Stimulated activated CD8-positive, alpha-beta memory T cell treated with anti-CD3 and anti-CD28 coated beads, Interleukin-15, amount 100 ng/mL, for 48 hours (primary cell): ENCODE data around the gene PHF20.
"Not testable (repeated sequence)": the region's sequence is repeated elsewhere in the genome, so short reads cannot be mapped to it uniquely, and the experiment has no call there.

ENCODE experiments used
- DNase-seq, 2 donors: peaks; one replicate each; pipeline ENCODE4 v3.0.0-alpha.2; 2020; ENCODE audit warnings: low read depth in 2 of 2

PHF20 gene

DNA sequence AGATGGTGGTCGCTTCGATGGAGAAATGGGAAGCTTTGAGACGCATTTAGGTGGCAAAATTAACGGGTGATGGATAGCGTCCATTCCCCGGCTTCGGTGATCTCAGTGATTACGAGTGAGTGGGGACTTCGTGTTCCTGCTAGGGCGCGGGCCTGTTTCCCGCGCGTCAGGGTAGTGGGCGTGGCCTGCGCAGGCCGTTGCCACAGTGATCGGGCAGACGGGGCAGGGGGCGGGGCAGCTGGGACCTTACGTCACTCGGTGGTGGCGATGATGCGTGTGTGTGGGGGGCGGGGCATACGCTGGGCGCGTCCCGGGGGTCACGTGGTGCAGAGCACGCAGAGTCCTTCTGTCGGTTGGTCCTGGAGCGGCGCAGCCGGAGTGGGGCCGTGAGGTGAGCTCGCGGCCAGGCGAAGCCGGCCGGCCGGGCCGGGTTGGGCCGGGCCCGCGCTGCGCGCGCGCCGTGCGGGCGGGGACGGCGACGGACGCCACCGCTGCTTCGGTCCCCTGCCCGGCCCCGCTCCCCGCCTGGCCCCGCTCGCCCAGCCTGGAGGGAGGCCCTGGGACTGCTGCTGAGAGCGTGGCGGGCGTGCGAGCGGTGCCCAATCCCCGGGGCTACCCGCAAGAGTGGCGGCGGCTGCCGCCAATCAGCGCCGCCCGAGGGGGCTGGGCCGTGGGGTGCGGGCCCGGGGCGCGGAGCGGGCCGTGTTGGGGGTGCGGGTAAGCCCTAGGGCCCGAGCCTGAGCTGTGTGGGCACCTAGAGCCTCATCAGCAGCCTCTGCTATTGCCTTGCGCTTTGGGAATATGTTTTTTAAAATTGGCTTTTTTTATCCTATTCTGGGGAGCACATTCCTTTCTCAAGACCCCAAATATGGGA is at the start of gene PHF20:
TSS of gene PHF20 (plus strand) at position 327 of the 874 bp plus-strand sequence. CDS start 29,508 bp downstream, outside the sequence.
- peak; percentile 97 to 98 for DNase-seq

DNA sequence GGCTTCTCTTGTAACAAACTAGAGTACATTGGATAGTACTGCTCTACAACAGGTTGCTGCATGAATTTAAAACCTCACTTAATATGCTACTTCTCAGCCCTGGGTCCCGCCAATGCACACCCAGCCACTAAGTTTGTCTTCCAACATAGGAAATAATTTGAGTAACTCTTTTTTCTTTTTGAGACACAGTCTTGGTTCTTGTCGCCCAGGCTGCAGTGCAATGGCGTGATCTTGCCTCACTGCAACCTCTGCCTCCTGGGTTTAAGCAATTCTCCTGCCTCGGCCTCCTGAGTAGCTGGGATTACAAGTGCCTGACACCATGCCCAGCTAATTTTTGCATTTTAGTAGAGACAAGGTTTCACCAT is 48.6 kb upstream of the PHF20 start:
- not testable (repeated sequence) for DNase-seq

DNA sequence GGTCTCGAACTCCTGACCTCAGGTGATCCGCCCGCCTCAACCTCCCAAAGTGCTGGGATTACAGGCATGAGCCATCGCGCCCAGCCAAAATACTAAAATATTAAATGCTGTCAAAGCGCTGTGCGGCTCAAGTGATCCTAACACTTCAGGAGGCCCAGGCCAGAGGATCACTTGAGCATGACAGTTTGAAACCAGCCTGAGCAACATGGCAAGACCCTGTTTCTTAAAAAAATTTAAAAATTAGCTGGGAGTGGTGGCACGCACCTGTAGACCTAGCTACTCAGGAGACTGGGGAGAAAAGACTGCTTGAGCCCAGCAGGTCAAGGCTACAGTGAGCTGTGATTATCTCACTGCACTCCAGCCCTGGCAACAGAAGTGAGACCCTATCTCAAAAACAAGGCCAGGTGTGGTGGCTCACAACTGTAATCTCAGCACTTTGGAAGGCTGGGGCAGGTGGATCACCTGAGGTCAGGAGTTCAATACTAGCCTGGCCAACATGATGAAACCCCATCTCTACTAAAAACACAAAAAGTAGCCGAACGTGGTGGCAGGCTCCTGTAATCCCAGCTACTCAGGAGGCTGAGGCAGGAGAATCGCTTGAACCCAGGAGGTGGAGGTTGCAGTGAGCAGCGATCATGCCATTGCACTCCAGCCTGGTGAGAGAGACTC is 48.0 kb upstream of the PHF20 start:
- not testable (repeated sequence) for DNase-seq

DNA sequence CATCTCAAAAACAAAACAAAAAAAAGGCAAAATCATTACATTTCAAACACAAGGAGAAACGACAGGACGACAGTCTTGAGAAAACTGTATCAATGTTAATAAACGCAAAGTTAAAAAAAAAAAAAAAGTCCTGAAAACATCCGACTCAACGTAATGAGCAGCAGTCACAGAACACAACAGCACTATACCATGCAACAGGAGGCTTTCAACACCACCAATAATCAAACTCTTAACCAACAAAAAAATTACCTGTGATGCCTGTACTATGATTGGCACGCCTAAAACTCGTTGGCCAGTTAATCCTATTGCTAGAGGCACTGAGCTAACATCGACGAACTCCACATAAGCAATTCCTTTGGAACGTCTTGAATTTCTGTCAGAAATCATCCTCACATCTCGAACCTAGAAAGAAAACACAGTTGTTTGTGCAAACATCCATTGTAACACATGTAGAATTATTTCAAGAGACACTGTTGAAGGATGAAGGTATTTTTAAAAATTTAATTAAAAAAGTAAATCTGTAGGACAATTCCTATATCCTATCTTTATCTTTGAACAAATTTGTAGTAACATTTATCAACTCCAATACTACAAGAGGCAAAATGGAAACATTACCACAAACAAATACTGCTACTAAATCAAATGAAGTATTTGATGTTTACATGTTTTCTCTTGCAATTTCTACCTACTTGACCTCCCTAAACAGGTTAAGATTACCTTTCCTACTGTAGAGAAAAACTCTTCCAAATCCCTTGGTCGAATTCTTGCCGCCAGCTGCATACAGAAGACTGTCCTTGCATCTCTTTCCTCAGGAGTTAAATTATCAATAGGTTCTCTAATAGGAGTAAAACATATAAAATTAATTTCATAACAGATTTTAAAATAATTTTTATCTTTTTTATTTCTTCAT is 47.2 kb upstream of the PHF20 start:
- DNase-seq, result no peak

DNA sequence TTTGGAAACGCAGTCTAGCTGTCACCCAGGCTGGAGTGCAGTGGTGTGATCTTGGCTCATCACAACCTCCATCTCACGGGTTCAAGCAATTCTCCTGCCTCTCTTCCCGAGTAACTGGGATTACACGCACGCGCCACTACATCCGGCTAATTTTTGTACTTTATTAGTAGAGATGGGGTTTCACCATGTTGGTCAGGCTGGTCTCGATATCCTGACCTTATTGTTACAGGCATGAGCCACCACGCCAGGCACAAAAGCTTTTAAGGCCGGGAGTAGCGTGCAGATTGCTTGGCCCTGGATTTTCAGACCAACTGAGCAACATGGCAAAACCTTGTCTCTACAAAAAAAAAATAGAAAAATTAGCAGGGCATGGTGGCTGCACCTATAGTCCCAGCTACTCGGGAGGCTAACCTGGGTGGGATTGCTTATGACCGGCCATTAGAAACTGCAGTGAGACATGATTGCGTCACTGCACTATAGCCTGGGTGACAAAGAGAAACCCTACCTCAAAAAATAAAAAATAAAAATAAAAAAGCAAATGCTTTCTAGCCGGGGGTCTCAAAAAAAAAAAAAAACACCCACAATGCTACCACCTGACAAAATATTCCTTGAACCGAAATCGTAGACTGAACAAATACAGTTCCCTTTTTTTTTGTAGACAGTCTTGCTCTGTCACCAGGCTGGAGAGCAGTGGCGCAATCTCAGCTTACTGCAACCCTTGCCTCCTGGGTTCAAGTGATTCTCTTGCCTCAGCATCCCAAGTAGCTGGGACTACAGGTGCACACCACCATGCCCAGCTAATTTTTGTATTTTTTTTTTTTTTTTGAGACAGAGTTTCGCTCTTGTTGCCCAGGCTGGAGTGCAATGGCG is 44.7 kb upstream of the PHF20 start:
- no peak for DNase-seq

DNA sequence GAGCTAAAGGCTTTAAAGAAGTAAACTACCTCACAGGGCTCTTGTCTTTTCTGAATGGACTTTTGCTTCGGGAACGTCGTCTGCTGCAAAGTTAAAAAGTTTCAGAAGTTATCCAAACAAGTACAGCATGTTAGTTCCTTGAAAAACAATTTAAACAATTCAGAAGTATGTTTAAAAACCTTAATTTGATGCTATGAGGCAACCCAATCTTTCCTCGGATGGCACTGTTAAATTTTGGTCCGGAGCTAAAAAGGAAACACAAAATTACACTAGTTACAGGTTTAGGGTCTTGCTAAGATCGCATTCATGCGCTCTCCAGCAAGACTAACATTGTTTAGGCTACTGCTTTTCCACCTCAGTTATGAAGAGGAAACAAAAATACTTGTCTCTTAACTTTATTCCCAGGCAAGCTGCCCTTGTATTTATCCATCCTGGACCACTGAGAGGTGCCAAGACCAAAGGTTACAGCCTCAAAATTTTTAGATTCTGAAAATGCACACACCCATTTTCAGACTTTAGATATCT is 42.5 kb upstream of the PHF20 start:
- no peak for DNase-seq

DNA sequence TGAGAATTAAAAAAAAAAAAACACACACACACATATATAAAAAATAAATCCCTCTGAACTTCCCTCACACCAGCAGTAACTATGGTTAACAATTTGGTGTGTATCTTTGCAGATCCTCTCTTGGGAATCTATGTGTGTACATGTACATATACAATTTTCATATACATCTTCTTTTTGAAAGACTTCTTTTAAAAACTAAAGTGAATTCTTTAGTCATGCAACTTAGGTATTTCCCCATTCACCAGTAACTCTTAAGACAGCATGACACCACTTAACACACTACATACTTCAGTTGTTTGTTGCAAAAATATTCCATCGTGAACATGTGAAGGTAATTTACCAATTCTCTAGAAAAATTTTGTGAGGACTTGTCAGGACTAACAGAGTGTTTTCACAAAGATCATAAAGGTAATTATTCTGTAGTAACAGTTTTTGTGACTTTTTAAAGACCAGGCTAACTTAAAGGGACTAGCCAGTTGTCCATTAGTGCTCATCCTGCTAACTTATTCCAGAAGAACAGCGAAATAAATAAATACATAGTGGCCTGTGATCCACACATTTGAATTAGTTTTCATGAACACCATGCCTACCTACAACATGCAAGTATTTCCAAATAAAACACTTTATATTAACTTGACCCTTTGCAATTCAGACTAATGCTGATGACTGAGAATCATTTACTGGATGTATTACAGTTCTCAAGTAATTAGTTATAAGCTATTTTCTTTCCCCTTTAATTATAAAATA is 41.8 kb upstream of the PHF20 start:
- DNase-seq, result no peak

DNA sequence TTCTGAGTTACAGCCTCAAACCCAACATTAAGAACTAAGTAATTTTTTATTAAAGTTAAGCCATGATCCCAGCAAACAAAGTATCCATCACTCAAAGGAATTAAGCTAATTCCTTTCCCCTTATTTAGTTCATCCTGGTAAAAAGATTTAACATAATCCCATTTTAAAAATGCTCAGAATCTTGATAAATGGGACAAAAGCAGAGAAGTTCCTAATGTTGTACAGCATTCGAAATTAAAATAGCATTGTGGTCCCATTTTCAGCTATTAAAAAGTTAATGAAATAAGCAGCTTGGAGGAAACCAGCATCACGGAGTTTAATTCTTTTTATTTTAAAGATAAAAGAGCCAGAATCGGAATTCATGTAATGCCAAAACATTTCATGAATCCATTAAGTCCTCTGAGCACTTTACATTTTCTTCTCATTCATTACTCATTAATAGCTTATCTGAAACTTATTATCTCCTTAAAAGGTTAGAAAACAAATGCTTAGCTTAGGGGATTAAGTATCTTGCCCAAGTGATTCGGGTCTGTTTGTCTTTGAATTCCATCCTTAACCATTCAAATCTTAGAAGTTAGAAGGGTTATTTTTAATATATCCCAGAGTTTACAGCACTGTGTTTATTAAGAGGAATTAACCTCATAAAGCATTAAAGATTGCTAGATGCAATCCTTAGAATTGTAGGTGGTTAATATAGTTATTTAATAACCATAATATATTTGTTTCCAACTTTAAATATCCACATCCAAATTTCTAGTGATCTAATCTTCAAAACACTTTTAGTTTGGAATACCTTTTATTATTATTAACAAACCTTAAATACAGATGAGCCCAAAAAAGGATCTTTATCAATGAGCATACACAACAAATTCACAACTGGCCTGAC is 41.0 kb upstream of the PHF20 start:
- DNase-seq, result no peak

DNA sequence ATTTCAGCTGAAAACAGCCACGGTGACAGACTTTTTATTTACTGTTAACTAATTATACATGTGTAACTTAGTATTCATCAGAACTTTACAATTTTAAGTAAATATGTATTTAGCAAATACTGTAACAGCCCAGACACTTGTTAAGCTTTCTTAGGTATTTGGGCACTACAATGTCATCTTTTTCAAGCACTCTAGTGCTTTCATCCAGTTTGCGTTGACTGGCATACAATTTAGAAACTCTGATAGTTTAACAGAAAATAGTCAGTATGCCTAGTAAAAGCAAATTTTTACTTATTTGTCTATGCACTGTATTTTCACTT is 40.4 kb upstream of the PHF20 start:
- DNase-seq, result no peak

DNA sequence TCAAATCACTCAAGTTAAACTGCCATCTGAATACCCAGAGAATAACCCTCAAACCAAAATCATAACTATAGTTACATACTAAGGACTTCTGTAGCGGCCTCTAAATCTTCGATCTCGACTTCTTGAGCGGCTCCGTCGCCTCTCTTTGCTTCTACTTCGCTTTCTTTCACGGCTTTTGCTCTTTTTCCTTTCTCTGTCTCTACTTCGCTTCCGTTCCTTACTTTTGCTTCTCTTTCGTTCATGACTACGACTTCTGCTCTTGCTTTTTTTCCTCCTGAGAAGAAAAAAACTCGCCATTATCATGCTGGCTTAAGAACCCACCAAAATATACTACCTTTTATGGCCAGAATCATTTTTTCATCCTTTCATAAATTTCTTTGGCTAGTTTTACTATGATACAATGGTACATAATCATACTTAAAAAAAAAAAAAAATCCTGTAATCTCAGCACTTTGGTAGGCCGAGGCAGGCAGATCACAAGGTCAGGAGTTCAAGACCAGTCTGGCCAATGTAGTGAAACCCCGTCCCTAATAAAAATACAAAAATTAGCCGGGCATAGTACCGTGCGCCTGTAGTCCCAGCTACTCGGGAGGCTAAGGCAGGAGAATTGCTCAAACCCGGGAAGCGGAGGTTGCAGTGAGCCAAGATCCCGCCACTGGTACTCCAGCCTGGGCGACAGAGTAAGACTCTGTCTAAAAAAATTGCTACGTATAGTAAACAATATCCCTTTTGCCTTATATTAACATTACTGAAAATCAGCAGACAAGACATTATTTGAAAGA is 39.8 kb upstream of the PHF20 start:
- DNase-seq, result no peak

DNA sequence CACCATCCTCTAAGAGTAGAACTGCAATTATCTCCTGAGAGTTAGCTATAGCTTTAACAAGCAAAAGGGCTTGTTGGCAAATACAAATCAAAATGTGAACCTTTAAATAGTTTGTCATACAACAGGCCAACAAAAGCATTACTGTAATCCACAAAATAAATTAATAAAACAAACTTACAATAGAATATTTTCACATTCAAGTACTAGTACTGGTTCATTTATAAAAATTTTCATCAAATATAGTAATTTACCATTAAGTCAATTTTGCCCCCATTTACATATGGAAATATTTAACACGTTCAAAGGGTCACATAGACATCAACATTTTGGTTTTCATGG is 39.2 kb upstream of the PHF20 start:
- DNase-seq, result no peak

DNA sequence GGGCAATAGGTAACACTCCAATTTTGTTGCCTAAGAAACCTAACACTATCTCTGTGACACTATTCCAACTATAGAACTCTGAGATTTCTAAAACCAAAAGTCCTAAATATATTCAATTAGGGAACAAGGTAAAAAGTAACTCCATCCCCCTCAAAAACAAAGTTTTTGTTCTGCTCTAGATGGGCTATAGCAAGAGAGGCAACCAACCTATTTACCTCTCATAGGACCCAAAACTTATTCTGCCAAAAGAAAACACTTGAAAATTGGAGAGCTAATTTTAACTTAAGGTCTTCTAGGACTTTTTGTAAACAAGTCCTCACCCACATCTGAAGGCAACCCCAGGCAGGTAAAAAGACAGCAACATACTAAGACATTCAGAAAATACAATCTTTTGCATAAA is 37.4 kb upstream of the PHF20 start:
- no peak for DNase-seq

DNA sequence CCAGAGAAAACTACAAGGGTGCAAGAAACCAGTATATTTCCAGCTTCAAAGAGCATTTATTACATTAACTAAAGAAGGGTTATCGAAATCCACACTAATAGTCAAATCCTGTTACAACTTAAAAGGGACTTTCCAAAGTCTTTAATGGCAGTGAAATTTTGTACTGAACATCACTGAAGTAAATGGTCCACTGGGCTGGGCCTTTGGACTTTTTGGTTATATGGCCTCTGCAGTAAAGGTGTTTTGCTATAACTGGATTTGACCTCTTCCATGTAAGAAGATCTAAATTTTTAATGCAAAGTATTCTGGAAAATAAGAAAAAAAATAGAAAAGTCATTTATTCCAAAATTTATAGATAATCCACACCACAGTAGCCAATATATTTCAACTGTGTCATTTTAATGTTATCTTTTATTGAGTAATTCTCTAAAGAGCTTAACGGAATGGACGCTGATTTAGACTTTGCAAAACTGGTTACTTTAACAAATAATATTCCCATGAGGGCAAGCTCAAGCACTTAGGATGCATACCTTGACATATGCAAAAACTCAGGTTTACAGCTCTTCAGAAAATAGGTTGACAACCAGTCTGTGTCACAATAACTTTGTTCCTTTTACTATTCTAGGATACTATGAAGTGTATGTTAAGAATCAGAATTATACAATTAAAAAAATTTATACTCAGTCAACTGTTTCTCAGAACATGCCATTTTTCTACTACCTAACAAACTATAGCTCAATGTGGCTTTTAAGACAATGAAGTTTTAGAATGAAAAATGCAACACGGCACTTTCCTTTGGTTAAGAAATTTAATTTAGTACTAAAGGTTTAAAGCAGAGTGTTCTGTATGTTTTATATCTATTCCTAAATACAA is 36.8 kb upstream of the PHF20 start:
- no peak for DNase-seq

DNA sequence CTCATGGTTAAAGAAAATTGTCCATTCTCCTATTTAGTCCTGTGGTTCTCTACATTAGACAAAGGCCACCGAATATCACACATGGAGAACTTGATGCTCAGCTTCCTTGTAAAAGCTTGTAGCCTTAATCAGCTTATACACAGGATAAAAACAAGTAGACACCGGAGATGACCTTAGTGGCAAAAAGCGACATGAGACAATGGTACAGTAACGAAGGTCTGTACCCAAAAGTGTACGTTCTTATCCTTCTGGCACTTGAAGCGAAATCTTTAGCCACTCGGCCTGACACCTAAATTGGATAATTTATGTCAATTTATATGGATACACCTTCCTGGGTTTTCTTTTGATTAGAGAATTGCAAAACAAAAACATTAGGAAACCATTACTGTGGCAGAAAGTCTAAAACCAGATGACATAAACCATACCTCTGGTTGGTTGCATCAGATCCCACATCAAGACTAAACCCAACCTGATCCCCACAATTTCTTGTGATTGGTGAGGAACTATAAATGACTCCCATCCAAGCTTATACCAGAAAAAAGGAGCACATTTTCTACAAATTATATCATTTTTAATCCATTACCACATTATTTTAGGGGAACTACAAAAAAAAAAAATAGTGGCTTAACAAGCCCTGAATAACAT is 35.9 kb upstream of the PHF20 start:
- no peak for DNase-seq

DNA sequence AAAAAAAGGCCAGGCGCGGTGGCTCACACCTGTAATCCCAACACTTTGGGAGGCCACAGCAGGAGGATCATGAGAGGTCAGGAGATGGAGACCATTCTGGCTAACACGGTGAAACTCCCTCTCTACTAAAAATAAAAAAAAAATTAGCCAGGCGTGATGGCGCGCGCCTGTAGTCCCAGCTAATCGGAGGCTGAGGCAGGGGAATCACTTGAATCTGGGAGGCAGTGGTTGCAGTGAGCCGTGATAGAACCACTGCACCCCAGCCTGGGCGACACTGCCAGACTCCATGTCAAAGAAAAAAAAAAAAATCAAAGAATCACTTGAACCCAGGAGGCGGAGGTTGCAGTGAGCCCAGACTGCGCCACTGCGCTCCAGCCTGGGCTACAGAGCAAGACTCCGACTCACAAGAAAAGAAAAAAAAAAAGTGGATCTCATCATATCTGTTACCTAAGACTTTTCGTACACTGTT is 33.9 kb upstream of the PHF20 start:
- no peak for DNase-seq

DNA sequence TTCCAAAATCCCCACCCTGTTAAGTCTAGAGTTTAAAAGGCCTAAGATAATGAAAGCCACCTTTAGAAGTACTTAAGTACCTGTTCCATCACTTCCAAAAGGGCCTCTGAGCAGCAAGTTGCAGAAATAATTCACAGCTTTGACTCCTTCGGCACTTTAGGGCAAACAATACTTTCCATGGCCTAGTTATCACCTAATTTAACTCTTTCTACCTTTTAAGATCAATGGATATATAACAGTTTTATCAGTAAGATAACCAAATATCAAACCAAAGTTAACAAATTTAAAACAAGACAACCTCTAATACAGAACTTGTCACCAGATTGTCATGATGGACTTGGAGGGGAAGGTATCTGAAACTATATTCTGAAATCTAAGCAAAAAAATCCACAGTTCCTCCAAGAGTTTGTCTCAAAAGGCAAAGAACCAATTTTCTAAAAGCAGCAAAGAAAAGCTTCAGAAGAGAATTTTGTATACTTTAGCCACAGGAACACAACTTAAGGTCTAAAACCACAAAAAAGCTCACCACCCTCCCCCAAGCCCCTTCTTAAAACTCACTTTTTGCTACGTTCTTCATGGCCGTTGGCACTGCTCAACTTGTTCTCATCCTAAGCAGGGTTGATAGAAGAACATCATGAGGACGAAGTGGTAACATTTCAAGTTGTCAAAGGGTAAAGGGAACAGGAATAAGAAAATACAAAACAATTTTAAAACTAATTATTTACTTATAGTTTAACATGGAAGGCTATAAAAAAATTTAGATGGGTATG is 33.2 kb upstream of the PHF20 start:
- DNase-seq, result no peak
